SIG-M5 treated with dmso at 0.1 percent for 504 hours (cell line): Measurements from ENCODE around the gene ABCF3.

Source experiments
- DNase-seq: peaks from one replicate; lab custom pipeline; 2025; ENCODE audit not compliant: unreplicated experiment; lab: John Stamatoyannopoulos, UW

The ABCF3 gene

DNA sequence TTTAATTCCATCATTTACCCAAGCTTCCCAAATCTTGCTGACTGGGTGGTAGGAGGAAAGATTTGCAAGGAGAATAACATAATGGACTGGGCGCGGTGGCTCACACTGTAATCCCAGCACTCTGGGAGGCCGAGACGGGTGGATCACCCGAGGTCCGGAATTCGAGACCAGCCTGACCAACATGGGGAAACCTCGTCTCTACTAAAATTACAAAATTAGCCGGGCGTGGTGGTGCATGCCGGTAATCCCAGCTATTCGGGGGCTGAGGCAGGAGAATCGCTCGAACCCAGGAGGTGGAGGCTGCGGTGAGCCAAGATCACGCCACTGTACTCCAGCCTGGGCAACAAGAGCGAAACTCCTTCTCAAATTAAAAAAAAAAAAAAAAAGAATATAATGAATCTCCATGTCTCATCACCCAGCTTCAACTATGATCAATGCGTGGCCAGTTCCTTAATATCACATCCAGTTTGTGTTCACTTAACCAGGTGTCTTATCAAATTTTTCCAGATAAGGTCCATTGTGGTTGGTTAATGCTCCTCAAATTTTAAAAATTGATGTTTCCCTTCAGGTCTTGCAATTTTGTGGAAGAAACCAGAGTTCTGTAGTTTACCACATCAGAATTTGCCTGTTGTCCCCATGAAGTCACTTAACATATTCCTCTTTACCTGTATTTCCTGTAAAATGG, 1.3 kb upstream of the ABCF3 start:
- no peak for DNase-seq

DNA sequence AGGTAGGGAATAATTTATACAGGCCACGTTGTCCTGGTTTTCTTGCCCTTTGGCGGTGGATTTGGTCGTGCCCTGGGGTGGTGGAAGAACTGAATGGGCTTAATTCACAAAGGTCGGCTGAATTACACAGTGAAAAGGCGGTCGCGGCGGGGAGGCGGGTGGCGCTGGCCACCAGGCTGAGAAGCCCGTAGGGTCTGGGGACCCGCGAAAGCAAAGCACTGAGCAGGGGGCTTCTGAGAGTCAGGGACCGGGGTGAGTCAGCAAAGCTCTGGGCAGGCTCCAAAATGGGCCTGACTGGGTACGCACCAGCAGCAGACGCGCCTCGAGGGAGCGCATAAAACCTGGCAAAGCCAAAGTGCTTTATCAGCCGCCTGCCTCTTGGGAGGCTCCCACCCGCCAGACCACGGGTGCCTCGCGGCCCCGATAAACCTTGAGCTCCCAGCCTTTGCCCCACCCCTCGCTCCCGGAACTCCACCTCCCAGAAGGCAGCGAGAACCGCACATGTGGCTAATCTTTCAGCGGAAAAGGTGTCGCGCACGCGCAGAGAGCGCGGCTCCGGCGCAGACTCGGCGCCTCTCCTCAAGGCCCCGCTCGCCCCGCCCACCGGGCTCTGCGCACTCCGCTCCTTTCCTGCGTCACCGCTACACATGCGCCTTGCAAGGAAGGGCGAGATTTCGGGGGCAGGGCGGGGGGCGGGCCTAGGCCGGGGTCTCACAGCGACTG, 377 bp upstream of the ABCF3 start:
- DNase-seq = peak; percentile 98

DNA sequence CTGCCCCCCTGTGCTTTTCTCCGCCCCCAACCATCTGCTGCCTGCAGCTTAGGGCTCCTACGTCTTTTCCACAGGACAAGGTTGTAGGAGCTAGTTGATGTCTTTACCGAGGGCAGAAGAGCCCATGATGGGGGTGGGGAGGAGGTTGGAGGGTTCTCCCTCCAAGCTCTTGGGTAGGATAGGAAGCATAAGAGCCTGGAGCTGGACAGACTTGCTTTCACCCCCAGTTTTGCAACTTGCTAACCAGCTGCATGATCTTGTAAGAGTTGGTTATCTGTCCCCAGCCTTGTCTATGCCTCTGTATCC, 856 bp downstream of the ABCF3 start:
- peak; percentile 31 for DNase-seq

DNA sequence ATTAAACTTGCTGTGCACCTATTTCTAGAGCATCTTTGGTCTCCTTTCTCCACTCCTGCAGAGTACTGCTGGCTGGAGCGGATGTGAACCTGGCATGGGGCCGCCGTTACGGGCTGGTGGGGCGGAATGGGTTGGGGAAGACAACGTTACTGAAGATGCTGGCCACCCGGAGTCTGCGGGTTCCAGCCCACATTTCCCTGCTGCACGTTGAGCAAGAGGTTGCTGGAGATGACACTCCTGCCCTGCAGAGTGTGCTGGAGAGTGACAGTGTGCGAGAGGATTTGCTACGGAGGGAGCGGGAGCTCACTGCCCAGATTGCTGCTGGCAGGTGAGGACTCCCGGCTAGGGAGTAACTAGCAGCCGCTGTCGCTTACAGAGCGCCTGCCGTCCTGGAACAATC, 2.1 kb downstream of the ABCF3 start:
- DNase-seq = no peak

DNA sequence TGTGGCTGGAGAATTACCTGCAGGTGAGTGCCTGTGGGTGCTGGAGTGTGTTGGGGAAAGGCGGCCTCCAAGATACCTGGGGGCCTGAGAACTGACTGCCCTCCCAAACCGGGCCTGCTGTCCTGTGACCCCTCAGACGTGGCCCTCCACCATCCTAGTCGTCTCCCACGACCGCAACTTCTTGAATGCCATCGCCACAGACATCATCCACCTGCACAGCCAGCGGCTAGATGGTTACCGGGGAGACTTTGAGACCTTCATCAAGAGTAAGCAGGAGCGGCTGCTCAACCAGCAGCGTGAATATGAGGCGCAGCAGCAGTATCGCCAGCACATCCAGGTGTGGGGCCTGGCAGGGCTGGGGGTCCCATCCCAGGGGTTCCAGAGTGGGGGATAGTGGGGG, 3.4 kb downstream of the ABCF3 start:
- no peak for DNase-seq

DNA sequence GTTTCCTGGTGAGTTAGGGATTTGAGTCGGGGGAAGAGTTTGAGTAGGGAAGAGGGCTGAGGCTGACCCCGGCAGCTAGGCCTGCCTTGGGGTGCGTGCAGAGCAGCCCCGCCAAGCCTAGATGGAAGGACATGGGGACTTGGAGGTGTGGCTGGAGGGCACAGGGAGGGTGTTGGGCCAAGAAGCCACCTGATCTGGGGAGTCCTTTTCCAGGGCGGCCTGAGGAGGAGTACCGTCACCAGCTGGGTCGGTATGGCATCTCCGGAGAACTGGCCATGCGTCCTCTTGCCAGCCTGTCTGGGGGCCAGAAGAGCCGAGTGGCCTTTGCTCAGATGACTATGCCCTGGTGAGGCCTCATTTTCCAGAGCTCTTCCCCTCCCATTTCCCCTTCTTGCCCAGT, 6.9 kb downstream of the ABCF3 start:
- no peak for DNase-seq

DNA sequence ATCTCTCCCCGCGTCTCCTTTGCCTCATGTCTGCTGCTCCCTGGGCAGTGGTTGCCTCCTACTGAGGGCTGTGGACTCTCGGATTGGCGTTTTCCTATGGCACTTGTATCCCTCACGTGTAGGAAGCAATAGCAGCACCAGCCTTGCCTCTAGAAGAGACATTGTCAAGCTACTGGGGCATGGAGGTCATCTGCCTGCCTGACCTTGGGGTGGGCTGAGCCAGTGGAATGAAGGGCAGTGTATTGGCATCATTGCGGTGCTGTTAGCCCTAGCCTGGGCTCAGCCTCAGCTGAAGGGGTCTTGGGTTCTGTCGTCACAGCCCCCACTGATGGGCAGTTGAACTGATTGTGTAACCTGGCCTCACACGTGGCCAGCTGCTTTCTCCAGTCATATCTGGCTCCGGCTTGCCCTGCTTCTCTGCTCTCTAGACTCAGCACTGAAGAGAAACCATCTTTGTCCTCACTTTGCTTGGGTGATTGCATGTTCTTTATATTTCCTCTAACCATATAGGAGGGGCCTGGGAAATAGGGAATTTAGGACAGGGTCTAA, 8.1 kb downstream of the ABCF3 start:
- DNase-seq = no peak

DNA sequence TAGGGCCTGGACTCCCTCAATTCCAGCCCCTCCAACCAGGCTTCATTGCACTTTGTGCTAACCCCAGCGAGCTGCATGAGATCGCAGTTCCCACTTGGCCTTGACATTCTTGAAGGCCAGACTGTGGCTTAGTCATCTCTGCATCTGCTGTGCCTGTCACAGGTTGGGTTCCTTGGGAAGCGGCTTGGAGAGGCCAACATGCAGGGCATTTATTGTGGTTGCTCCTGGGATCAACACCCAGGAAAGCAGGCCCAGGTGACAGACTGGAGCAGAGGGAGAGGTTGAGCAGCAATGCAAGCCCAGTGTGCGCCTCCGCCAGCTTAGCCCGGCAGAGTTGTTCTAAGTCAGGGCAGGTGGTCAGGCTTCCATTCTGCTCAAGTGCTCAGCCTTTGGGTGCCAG, 10.5 kb downstream of the ABCF3 start:
- no peak for DNase-seq

DNA sequence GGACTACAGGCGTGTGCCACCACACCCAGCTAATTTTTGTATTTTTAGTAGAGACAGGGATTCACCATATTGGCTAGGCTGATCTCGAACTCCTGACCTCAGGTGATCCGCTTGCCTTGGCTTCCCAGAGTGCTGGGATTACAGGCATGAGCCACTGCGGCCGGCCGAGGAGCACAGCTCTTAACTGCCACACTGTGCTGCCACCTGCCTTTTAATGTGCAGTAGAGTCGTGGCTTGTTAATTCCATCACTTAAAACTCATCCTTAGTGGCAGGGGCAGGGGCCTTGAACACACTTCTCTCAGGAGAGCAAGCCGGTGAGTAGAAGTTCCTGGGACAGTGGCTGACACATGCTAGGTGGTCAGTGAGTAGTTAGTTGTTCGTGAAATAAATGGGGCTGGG, 12.5 kb downstream of the ABCF3 start:
- no peak for DNase-seq

DNA sequence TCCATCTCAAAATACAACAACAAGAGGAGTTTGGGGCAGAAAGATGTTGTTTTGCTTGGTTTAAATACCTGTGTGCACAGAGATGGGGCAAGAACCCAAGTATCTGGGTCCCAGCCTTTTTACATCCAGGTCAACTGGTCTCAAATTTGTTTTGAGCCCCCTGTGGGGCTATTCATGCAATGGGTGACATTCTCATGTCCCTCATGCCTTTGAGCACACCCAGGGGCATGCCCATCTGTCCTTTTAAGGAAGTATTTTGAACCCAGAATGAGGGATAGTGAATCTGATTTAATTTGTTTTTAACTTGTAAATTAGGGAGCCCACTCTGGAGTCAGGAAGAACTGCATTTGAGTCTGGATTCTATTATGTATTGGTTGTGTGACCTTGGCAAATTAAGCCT, 14.8 kb downstream of the ABCF3 start:
- no peak for DNase-seq

DNA sequence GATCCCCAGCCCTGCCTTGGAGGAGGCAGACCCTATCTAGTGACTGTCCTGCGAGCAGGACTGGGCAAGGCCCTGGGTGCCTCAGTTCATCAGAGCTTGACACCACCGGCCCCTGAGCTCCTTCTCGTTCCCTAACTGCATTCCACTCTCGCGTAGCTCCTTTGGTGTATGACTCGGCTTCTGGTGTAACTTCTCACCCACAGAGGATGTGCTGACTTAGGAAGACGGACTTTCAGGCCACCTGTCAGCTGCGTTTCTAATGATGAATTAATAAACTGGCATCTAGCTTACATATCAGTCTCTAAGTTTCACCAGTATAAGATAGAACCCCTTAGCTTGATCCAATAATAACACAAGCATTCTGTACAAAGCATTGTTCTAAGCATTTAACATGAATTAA, 17.5 kb downstream of the ABCF3 start:
- no peak for DNase-seq

DNA sequence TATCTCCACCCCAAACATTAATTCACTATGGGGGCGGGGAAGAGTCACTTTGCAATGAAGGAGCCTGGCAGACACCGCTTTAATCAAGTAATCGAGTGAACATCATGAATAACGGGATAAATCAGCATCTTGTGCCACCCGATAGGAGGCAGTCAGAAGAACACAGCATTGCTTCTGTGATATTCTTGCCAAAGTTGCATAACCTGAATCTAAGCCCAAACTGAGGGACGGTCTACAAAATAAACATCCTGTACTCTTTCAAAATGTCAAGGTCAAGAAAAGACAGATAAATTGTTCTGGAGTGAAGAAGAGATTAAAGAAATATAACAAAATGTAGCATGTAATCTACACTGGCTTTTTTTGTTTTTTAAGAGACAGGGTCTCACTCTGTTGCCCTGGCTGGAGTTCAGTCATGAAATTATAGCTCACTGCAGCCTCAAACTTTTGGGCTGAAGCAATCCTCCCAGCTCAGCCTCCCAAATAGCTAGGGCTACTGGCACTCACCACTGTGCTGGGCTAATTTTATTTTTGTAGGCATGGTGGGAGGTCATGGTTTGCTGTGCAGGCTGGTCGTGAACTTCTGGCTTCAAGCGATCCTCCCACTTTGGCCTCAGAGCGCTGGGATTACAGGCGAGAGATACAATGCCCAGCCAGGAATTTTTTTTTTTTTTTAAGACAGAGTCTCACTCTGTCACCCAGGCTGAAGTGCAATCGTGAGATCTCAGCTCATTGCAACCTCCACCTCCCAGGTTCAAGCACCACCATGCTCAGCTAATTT, 23.3 kb downstream of the ABCF3 start:
- no peak for DNase-seq

DNA sequence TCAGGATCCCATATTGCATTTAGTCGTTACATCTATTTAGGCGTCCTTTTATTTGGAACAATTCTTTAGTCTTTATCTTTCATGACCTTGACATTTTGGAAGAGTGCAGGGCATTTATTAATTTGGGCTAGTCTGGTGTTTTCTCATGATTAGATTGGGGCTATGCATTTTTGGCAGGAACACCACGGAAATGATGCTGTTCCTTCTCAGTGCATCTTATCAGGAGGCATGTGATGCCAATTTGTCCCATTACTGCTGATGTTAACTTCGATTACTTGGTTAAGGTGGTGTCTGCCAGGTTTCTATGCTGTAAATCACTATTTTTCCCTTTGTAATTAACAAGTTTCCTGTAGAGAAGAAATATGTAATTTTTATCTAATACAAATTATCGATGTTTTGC, 25.3 kb downstream of the ABCF3 start:
- DNase-seq = no peak

DNA sequence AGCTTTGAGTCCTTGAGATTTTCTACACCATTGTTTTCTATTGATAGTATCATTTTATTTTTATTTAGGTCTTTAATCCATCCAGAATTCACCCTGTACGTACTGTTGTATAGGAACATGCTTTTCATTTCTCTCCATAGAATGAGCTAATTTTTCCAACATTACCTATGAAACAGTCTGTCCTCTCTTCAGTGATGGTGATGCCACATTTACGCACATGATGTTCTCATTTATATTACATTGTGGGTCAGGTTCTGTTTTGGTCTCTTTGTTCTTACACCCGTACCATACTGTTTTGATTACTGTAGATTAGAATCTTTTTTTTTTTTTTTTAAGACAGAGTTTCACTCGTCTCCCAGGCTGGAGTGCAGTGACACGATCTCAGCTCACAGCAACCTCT, 25.7 kb downstream of the ABCF3 start:
- DNase-seq = no peak

DNA sequence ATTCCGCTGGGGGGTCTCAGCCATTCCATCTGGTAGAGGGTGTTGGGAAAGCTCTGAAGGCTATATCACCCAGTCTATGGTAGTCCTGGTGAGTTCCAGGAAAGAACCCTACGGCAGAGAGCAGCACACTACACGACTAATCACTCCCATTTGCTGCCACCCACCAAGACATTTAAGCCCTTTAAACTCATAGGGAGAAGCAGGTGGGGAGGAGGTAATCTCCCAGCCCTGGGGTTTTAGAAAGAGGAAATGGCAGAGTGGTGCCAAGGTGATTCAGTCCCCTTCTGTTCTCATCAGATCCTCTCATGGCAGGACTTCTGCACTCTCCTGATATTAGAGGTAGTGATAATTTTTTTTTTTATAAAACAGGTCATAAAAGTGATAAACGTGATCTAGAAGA, 32.8 kb downstream of the ABCF3 start:
- DNase-seq = no peak

DNA sequence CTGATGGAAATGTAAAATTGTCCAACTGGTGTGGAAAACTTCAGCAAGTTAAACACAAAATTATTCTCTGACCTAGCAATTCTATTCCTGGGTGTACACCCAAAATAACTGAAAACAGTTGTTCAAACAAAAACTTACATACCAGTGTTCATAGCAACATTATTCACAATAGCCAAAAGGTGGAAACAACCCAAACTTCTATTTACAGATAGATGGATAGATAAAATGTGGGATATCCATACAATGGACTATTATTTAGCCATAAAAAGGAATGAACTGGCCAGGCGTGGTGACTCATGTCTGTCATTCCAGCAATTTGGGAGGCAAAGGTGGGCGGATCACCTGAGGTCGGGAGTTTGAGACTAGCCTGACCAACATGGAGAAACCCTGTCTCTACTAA, 36.5 kb downstream of the ABCF3 start:
- DNase-seq = no peak

DNA sequence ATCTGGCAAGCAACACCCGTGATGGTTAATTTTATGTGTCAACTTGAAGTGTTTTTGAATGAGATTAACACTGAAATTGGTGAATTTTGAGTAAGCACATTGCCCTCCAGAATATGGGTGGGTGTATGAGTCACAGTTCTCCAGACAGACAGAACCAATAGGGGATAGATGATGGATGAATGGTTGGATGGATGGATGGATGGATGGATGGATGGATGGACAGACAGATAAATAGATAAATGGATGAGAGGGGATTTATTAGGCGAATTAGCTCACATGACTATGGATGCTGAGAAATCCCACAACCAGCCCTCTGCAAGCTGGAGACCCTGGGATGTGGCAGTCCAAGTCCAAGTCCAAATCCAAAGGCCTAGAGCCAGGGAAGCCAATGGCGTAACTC, 37.9 kb downstream of the ABCF3 start:
- DNase-seq = no peak

DNA sequence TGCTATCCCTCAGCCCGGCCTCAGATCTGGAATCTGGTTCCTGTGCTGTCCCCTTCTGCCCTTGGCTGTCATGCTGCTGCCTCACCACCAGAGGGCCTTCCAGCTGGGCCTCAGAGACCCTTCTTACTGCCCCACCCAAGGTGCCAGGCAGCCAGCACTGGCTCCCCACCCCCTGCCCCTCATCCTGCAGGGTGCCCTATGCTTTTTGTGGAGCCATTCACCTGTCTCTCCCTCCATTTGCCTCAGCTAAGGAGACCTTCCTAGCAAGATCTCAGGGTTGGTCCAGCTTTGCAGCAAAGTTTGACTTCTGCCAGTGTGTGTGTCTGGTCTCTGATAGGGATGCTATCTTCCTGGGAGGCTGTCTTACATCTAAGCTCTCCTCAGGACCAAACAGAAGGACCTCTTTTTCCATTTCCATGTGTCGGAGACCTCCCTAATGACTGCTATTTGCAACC, 41.5 kb downstream of the ABCF3 start:
- peak; percentile 28 for DNase-seq

DNA sequence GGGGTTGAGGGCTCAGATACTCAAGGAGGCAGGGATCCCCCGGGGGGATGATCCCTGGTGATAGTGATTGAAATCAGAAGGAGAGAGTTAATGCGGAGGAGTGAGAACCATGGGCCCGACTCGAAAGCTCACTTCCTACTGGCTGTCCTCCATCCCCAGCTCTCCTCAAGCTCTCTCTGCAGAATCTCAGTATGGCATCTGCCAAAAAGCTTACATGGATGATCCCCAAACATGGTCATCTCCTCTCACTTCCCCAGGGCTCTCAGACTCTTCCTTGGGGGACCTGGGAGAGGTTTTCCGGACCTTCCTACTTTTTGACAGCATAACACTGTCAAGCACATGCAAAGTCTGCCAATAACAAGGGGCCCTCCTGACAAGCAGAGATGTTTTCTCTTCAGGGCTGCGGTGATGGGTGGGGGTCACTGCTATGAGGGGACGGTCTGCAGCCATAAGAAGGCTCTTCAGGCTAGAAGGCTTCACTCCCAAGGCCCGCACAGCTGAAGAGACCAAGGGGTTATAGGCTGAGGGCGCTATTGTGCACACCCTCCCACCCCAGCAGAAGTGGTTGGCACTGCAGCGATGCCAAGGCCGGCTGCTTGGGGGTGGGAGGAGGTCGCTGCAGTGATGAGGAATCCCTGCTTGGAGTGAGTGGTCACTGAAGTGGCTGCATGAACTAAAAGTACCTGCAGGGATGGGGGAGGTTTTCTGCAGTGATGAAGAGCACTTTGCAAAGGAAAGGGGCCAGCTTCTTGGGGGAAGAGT, 42.6 kb downstream of the ABCF3 start:
- no peak for DNase-seq

DNA sequence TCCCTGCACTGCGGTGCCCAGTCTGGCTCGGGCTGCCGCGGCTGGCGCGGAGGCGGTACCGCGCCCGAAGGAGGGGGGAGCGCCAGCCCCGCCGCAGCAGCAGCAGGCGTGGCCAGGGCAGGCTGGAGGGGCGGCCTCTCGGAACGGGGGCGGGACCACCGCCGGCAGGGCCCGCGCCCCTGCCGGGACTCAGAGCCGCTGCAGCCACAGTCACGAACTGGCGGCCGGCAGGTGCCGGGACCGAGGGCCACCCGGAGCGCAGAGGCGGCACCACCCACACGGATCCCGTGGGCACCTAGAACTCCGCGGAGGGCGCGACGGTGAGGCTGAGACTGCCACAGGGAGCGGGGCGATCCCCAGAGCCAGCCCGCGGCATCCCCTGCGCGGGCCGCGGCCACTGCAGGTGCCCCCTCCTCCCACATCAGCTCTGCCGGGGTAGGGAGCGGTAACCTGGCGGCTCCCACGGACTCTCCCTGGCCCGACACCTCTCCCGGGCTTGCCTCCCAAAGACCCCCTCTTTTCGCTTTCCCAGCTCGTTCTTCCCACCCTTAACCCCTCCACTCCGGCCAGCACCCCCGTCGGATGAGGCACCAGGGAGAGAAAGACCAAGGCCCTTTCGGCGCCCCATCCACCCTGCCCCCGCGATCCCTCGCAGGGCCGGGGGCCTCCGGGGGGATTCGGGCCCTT, 43.5 kb downstream of the ABCF3 start, which contains the start of gene VWA5B2:
Gene VWA5B2 (plus strand): TSS at position 192 of the 687 bp plus-strand sequence. CDS start 944 bp downstream, outside the sequence.
- DNase-seq = peak; percentile 58
